SK-N-SH (cell line): ENCODE data around the gene HYAL2. TPM values are rescaled to one million over a fixed set of nuclear protein-coding genes. Genes with fewer than 3 reads are reported as not detected.
"Not testable (repeated sequence)": the region's sequence is repeated elsewhere in the genome, so short reads cannot be mapped to it uniquely, and the experiment has no call there.

Experiments used
- CTCF ChIA-PET: fragments of 300-600, 350-600 bp; formaldehyde crosslinking; extraction: SDS; loops from one replicate; lab custom pipeline; 2021; lab: Yijun Ruan, JAX
- POLR2A ChIA-PET: fragments of 350-600 bp; sonication (Branson Sonifier 250); formaldehyde crosslinking; extraction: SDS; loops from one replicate; lab custom pipeline; 2020; ENCODE audit warnings: antibody characterized with exemption, inconsistent platforms; lab: Yijun Ruan, JAX
- DNase-seq: peaks from one replicate; pipeline ENCODE4 v3.0.0; 2012
- H2AFZ ChIP-seq: fragments of 200-600 bp; sonication (generic); 2 replicates; pipeline ENCODE4 v1.8.1; 2016; ENCODE audit warnings: antibody characterized with exemption, mild to moderate bottlenecking, low read depth
- H3F3A ChIP-seq: fragments of 200-600 bp; sonication (generic); replicated peaks from 2 replicates; pipeline ENCODE3; 2016; ENCODE audit warnings: antibody characterized with exemption, mild to moderate bottlenecking; ENCODE audit not compliant: insufficient read depth
- H3K27ac ChIP-seq, 2 experiments: fragments of 200-500 bp in 1 of 2; fragments of 200-600 bp in 1 of 2; sonication (Bioruptor generic) in 1 of 2; sonication (generic), shearing (Covaris generic) in 1 of 2; 2 replicates each; pipeline versions ENCODE4 v1.5.1 to v1.6.1; 2014 to 2016; ENCODE audit warnings: low read depth in 2 of 2, inconsistent platforms in 1 of 2, low read length in 1 of 2, mild to moderate bottlenecking in 1 of 2, mixed read lengths in 1 of 2
- H3K27me3 ChIP-seq: fragments of 200-600 bp; sonication (generic), shearing (Covaris generic); 2 replicates; pipeline ENCODE4 v1.6.1; 2016; ENCODE audit warnings: mixed run types; ENCODE audit not compliant: insufficient read depth
- H3K36me3 ChIP-seq, 2 experiments: fragments of 200-500 bp in 1 of 2; fragments of 200-600 bp in 1 of 2; sonication (Bioruptor generic) in 1 of 2; sonication (generic) in 1 of 2; replicated peaks in 1 of 2; 2 replicates each; pipeline versions ENCODE3 to v1.5.1; 2014 to 2016; ENCODE audit warnings: low read length in 1 of 2, mild to moderate bottlenecking in 1 of 2; ENCODE audit not compliant: insufficient read depth in 2 of 2, control insufficient read depth in 1 of 2
- H3K4me1 ChIP-seq, 2 experiments: fragments of 200-500 bp in 1 of 2; fragments of 200-600 bp in 1 of 2; sonication (Bioruptor generic) in 1 of 2; sonication (generic), shearing (Covaris generic) in 1 of 2; 2 replicates each; pipeline versions ENCODE4 v1.5.1 to v1.6.1; 2014 to 2016; ENCODE audit warnings: low read depth in 1 of 2, low read length in 1 of 2, mixed run types in 1 of 2; ENCODE audit not compliant: insufficient read depth in 2 of 2, control insufficient read depth in 1 of 2
- H3K4me2 ChIP-seq: fragments of 200-600 bp; sonication (generic), shearing (Covaris generic); 2 replicates; pipeline ENCODE4 v1.6.1; 2017; ENCODE audit warnings: mixed run types
- H3K4me3 ChIP-seq, 2 experiments: fragments of 200-500 bp in 1 of 2; fragments of 200-600 bp in 1 of 2; sonication (Bioruptor generic) in 1 of 2; sonication (generic), shearing (Covaris generic) in 1 of 2; 2 replicates each; pipeline versions ENCODE4 v1.5.1 to v1.8.1; 2014 to 2016; ENCODE audit warnings: low read depth in 2 of 2, inconsistent platforms in 1 of 2, low read length in 1 of 2, mild to moderate bottlenecking in 1 of 2, mixed read lengths in 1 of 2, moderate library complexity in 1 of 2
- H3K79me2 ChIP-seq: fragments of 200-600 bp; sonication (generic); 2 replicates; pipeline ENCODE4 v1.8.1; 2017; ENCODE audit warnings: mild to moderate bottlenecking; ENCODE audit not compliant: insufficient read depth
- H3K9ac ChIP-seq: fragments of 200-600 bp; sonication (generic); 2 replicates; pipeline ENCODE4 v1.6.1; 2017; ENCODE audit warnings: mixed run types
- H3K9me2 ChIP-seq: fragments of 200-600 bp; sonication (generic); 2 replicates; pipeline ENCODE4 v1.6.1; 2017; ENCODE audit warnings: mixed run types
- H3K9me3 ChIP-seq: fragments of 200-600 bp; sonication (generic); 2 replicates; pipeline ENCODE4 v1.6.1; 2017; ENCODE audit warnings: mixed run types, mild to moderate bottlenecking, moderate library complexity
- H4K20me1 ChIP-seq: fragments of 200-600 bp; sonication (generic); 2 replicates; pipeline ENCODE4 v1.6.1; 2017; ENCODE audit warnings: mild to moderate bottlenecking, mixed run types; ENCODE audit not compliant: insufficient read depth
- CHD2 ChIP-seq: fragments of 150-350 bp; IDR thresholded peaks from 2 replicates; pipeline ENCODE4 v1.6.1; 2018; ENCODE audit warnings: low read length; ENCODE audit not compliant: partially characterized antibody
- CTCF ChIP-seq: fragments of 200-600 bp; sonication (generic); IDR thresholded peaks from 2 replicates; pipeline ENCODE4 v1.6.1; 2017; ENCODE audit warnings: antibody characterized with exemption, mild to moderate bottlenecking, moderate library complexity
- FOXM1 ChIP-seq: IDR thresholded peaks from 2 replicates; pipeline ENCODE4 v1.4.0; 2012; ENCODE audit warnings: low read depth, mild to moderate bottlenecking
- RFX5 ChIP-seq: IDR thresholded peaks from 2 replicates; pipeline ENCODE4 v1.6.1; 2012; ENCODE audit warnings: mild to moderate bottlenecking, improper control_type of control experiment, low read length
- RXRA ChIP-seq: IDR thresholded peaks from 2 replicates; pipeline ENCODE4 v1.4.0; 2012; ENCODE audit warnings: low read depth, mild to moderate bottlenecking, borderline replicate concordance
- SIN3A ChIP-seq: IDR thresholded peaks from 2 replicates; pipeline ENCODE4 v1.6.1; 2012; ENCODE audit warnings: low read depth, mild to moderate bottlenecking, low read length, moderate library complexity, borderline replicate concordance
- TCF12 ChIP-seq: IDR thresholded peaks from 2 replicates; pipeline ENCODE4 v1.4.0; 2012
- WGBS: methylation state at CpG from one replicate; pipeline ENCODE4 v1.1.6; 2017; ENCODE audit warnings: low lambda C conversion rate; 5-methylcytosine and 5-hydroxymethylcytosine counted together
- polyA plus RNA-seq, 3 experiments: library from polyadenylated mRNA; depleted of rRNA; stranded (reverse); fragments of >200 nt; gene quantifications; 2 replicates each; pipeline ENCODE4 v1.2.3, GENCODE V29; 2012
- TF ChIP-seq, protein P1 (sequence below): fragments of 150-350 bp; IDR thresholded peaks from 2 replicates; pipeline ENCODE4 v1.6.1; 2016; ENCODE audit warnings: mild to moderate bottlenecking, low read depth, low read length
- TF ChIP-seq, protein P2 (sequence below): IDR thresholded peaks from 2 replicates; pipeline ENCODE4 v1.6.1; 2012; ENCODE audit warnings: mild to moderate bottlenecking, low read depth, low read length, moderate library complexity
- TF ChIP-seq, protein P3 (sequence below): fragments of 150-350 bp; IDR thresholded peaks from 2 replicates; pipeline ENCODE4 v1.6.1; 2017; ENCODE audit warnings: antibody characterized with exemption, low read length, low read depth, borderline replicate concordance

HYAL2 gene
- polyA plus RNA-seq, 1 of the 3 experiments (the other 2 are of a cell fraction) = 135 TPM

- TF ChIP-seq FOXM1 = no peak
- TF ChIP-seq, protein P1, sequence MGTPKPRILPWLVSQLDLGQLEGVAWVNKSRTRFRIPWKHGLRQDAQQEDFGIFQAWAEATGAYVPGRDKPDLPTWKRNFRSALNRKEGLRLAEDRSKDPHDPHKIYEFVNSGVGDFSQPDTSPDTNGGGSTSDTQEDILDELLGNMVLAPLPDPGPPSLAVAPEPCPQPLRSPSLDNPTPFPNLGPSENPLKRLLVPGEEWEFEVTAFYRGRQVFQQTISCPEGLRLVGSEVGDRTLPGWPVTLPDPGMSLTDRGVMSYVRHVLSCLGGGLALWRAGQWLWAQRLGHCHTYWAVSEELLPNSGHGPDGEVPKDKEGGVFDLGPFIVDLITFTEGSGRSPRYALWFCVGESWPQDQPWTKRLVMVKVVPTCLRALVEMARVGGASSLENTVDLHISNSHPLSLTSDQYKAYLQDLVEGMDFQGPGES = no peak
- TF ChIP-seq RFX5 = no peak
- TF ChIP-seq, protein P2, sequence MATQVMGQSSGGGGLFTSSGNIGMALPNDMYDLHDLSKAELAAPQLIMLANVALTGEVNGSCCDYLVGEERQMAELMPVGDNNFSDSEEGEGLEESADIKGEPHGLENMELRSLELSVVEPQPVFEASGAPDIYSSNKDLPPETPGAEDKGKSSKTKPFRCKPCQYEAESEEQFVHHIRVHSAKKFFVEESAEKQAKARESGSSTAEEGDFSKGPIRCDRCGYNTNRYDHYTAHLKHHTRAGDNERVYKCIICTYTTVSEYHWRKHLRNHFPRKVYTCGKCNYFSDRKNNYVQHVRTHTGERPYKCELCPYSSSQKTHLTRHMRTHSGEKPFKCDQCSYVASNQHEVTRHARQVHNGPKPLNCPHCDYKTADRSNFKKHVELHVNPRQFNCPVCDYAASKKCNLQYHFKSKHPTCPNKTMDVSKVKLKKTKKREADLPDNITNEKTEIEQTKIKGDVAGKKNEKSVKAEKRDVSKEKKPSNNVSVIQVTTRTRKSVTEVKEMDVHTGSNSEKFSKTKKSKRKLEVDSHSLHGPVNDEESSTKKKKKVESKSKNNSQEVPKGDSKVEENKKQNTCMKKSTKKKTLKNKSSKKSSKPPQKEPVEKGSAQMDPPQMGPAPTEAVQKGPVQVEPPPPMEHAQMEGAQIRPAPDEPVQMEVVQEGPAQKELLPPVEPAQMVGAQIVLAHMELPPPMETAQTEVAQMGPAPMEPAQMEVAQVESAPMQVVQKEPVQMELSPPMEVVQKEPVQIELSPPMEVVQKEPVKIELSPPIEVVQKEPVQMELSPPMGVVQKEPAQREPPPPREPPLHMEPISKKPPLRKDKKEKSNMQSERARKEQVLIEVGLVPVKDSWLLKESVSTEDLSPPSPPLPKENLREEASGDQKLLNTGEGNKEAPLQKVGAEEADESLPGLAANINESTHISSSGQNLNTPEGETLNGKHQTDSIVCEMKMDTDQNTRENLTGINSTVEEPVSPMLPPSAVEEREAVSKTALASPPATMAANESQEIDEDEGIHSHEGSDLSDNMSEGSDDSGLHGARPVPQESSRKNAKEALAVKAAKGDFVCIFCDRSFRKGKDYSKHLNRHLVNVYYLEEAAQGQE = no peak
- TF ChIP-seq RXRA = no peak
- TF ChIP-seq, all 33 proteins: peak for 6
Observed at GRCh38 chr3:50272911-50273688, 49.4 kb downstream of the HYAL2 start (continued).

DNA sequence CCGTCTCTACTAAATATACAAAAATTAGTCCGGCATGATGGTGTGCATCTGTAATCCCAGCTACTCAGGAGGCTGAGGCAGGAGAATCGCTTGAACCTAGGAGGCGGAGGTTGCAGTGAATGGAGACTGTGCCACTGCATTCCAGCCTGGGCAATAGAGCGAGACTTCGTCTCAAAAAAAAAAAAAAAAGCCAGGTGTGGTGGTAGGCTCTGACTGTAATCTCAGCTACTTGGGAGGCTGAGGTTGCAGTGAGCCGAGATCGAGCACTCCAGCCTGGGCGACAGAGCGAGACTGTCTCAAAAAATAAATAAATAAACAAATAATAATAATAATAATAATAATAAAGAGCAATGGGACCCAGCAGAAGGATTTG, 50.0 kb downstream of the HYAL2 start:
- CTCF ChIA-PET = interaction anchor here (0.6 to 12.2 kb wide), 18 partner anchors 9 to 639 kb away, joined by 3 to 206 read pairs (median 6); partner anchors contain the start of genes GNAI2 and GNAT1
- H3K4me3 ChIP-seq, H3K4me2 ChIP-seq, H3K27ac ChIP-seq, H4K20me1 ChIP-seq, H2AFZ ChIP-seq, H3K9me3 ChIP-seq, H3K79me2 ChIP-seq, POLR2A ChIA-PET, H3K9ac ChIP-seq, H3K9me2 ChIP-seq, H3K36me3 ChIP-seq, DNase-seq: not testable (repeated sequence)
- 0 out of 2 replicates have a peak, but pooled peaks cover 16% of the 10 kb centered on the region for H3K27me3 ChIP-seq
- H3F3A ChIP-seq = peaks cover 18% of the 10 kb centered on the region
- H3K4me1 ChIP-seq = peaks cover 11 to 19% of the 10 kb centered on the region in 2 experiments; a peak in 2 of 4 replicates
- WGBS = 63% methylated on average over 10 of the region's 10 CpGs

DNA sequence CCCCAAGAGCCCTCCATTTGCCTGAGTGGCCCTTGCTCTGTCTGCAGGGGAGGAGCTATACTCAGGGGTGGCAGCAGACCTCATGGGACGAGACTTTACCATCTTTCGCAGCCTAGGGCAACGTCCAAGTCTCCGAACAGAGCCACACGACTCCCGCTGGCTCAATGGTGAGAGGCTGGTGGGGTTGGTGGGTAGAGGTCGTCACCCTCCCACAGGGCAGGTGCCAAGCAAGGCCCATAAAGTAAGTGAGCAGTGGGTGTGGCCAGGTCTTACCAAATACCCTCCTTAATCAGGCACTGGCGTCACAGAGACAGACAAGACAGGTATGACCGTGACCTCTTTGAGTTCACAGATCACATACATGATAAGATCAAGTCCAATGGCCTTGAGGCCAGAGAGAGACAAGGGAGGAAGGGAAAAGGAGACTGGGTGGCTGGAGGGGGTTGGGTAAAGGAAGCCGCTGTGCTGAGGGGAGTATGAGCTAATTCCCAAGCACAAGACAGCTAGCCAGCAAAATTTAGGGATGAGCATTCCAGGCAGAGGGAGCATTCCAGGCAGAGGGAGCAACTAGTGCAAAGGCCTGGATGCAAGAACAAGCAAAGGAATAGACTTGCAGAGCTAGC, 51.1 kb downstream of the HYAL2 start:
- Histone ChIP-seq H3K9ac (no peak overlapping the region), H3K9me3 (no peaks in the 10 kb centered on the region), H3K36me3 (no peaks in the 10 kb centered on the region), H4K20me1 (no peaks in the 10 kb centered on the region), H3K79me2 (no peaks in the 10 kb centered on the region), H3K27me3 (0 out of 2 replicates have a peak, but pooled peaks cover 16% of the 10 kb centered on the region), H3K4me2 (no peak overlapping the region), H3K9me2 (no peaks in the 10 kb centered on the region), H3F3A (peaks cover 18% of the 10 kb centered on the region), H2AFZ (no peak overlapping the region), H3K4me1 (peaks cover 11 to 26% of the 10 kb centered on the region in 2 experiments; a peak in 2 of 4 replicates), H3K27ac (no peak overlapping the region), H3K4me3 (no peak overlapping the region)
- WGBS = 78% methylated on average over 4 of the region's 10 CpGs
- POLR2A ChIA-PET = no interaction called here
- DNase-seq = no peak
- CTCF ChIA-PET = interaction anchor here (1.0 to 12.2 kb wide), 11 partner anchors 11 to 157 kb away, joined by 3 to 206 read pairs (median 7); partner anchors contain the start of gene GNAT1
- no peak for TF ChIP-seq CHD2
- TF ChIP-seq, protein P2 = no peak
- no peak for TF ChIP-seq CTCF
- TF ChIP-seq SIN3A = no peak
- no peak for TF ChIP-seq TCF12
- TF ChIP-seq, protein P3, sequence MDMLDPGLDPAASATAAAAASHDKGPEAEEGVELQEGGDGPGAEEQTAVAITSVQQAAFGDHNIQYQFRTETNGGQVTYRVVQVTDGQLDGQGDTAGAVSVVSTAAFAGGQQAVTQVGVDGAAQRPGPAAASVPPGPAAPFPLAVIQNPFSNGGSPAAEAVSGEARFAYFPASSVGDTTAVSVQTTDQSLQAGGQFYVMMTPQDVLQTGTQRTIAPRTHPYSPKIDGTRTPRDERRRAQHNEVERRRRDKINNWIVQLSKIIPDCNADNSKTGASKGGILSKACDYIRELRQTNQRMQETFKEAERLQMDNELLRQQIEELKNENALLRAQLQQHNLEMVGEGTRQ = no peak
